NCI-H446 (cell line): ENCODE data around the gene PXMP2.
"Not testable (repeated sequence)": the region's sequence is repeated elsewhere in the genome, so short reads cannot be mapped to it uniquely, and the experiment has no call there.

Experiments used
- DNase-seq, 2 experiments: peaks; one replicate each; lab custom pipeline; 2025; lab: John Stamatoyannopoulos, UW

Gene PXMP2

DNA sequence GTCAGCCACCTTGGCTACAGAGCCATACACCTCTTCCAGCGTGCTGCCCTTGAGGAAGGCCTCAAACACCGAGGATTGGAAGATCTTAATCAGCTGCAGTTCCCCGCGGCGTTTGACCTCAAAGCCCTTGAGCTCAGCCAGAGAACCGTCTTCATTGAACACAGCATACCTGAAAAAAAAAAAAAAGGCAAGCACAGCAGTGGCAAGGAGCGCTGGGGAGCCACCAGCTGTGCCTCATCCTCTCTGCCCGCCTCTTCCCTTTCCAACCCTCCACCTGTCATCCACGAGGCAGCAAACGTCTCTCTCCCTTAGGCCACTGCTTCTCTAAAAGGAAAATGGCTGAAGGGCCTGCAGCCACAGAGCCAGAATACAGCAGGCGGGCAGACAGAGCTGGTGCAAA lies 26.4 kb upstream of the PXMP2 start:
- no peak for DNase-seq

DNA sequence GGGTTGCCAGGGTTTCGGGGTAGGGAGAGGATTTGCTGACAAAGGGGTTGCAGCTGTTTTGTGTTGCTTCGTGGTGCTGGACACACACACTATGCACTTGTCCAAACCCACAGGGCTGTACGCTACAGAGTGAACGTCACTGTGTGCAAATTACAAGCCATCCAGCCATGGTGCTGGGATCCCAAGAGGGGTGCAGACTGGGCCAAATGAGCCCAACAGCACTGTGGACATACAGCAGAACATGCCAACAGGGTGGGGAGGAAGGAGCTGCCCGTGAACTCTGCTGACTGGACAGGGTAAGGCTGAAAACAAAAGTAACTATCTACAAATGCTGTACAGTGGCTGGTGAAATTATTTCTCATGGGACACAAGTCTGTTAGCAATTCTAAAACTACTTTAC lies 25.4 kb upstream of the PXMP2 start:
- no peak for DNase-seq

DNA sequence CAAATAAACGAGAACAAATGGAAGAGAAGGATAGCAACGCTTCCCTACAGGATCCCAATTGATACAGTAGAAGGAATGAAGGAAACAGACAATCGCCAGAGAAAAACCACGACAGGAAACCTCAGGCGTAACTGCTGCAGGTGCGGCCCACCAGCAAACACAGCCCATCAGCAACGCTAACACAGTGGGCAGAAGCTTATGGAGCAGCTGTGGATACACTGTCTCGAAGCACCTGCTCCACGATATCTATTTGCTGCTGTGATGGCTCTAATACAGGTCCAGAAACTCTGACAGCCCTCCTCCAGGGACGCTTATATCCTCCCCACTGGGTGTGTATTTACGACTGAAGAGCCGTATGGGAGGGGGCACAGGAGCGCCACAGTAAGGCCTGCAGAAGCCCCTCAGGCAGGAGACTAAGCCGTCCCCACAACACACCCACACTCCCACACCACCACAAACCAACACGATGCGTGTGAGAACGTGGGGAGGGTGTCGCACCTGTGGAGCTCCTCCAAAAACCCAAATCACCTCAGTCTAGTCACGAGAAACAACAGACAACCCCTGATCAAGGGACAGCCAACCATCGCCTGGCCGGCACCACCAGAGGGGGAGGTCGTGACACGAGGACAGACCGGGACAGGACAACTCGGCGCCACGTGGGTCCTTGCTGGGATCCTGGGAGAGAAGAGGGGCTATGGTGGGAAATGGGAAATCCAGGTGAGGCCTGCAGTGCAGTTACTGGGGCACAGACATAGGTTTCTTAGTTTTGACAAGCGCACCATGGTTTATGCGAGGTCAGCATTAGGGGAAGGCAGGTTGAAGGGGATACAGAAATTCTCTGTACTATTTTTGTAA lies 24.3 kb upstream of the PXMP2 start:
- DNase-seq = no peak

DNA sequence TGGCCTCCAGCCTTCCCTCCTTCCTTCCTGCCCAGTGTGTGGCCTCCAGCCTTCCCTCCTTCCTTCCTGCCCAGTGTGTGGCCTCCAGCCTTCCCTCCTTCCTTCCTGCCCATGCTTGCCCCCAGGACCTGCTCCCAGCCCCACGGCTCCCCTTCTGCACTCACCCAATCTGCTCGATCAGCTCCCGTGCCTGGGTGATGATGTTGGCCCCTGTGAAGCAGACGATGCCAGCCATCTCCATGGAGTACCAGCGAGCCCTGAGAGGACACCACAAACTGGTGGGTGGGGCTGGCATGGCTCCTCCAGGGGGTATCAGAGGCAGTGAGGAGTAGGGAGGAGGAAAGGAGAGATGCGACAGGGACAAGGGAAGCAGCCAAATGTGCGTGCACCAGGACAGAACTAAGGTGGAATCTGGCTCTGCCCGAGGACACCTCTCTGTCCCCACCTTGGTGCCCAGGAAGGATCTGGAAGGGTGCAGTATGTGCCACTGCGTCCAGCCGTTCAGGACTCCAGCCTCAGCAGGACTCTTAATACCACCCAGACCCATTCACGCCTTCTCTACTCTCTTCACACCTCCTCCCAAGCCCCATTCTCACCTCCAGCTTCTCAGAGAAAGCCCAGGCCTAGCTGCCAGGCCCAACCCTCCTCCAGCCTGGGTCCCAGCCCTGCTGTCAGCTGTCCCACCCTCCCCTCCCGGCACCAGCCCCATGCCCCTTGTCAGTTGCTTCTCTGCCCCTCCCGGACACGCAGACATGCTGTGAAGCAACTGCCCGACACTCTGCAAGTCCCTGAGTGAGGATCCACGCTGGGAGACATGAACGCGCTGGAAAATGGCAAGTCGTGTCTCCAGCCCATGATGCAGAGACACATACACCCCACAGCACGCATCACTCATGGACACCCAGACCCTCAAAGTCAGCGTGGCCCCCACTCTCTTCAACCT lies 22.9 kb upstream of the PXMP2 start:
- DNase-seq = no peak

GRCh38 chr12:132665149-132665491 lies 22.3 kb upstream of the PXMP2 start:
- no peak for DNase-seq

GRCh38 chr12:132665794-132666193 lies 21.6 kb upstream of the PXMP2 start:
- no peak for DNase-seq

GRCh38 chr12:132668191-132669088 lies 18.9 kb upstream of the PXMP2 start:
- no peak for DNase-seq

GRCh38 chr12:132669166-132669879 lies 18.1 kb upstream of the PXMP2 start:
- no peak for DNase-seq

DNA sequence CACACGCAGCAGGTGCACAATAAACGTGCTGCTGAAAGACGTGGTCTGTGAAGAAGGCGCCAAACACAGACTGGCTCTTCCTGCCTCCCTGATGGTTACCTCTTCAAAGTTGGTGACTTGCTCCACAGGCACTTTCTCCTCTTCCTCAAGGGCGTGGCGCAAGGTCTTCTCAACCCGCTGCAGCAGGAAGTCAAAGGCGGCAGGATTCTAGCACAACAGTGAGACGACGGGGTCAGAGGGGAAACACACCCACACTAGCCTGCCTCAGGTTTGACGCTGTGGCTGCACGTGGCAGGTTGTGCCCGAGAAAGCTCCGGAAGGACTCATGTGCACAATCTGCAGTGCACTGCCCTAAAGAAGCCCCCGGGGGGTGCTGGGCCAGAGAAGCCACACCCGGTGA lies 15.3 kb upstream of the PXMP2 start:
- DNase-seq = no peak

DNA sequence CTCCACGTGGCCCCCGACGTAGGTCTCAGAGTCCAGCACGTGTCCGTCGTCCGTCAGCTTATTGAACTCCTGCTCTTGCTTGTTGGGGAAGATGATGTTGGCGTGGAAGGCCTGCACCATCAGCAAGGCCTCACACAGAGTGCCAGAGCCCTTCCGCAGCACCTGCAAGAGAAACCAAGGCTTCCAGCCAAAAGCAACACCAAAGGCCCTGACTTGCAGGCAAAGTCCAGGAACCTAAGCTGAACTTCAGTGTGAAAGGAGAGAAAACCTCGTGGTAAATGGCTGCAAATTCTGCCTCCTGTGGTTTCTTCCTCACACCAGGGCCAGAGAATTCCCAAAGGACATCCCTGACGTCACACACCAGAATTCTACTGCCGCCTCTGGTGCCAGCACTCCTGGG lies 14.7 kb upstream of the PXMP2 start:
- DNase-seq = no peak

DNA sequence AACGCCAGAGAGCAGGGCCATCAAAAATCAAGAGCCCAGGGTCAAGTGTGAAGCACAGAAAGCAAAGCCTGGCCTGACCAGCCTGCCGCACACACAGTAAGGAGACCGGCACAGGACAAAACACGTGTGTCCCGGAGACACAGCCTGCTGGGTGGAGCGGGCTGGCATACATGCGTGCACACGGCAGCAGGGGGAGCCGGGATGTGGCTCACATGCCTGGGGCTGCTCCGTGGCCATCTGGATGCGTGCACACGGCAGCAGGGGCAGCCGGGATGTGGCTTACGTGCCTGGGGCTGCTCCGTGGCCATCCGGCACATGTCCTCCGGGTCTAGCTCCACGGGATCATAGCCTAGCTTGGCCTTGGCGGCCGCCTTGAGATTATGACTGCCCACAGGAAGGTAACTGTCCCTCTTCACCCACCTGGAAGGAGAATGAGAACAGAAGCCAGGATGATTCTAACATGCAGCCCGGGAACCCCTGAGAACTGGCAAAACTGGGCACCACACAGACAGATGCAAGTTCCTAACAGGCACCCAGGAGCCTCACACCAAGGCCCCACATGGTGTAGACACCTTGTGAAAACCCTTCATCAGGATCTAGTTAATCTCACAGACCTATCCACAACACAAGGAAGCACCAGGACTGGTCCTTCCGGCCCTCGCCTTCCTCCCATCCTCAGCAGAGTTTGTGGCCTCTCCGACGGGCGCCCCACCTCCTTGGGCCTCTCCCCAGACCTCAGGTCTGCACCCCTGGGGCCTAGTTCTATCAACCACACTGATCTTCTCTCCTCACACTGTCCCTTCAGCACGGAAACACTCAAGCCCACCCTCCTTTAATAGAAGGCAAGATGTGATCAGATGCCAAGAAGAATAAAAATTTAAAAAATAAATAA lies 13.9 kb upstream of the PXMP2 start:
- DNase-seq = no peak

- DNase-seq = no peak
Observed at GRCh38 chr12:132674561-132674960, 12.8 kb upstream of the PXMP2 start.

DNA sequence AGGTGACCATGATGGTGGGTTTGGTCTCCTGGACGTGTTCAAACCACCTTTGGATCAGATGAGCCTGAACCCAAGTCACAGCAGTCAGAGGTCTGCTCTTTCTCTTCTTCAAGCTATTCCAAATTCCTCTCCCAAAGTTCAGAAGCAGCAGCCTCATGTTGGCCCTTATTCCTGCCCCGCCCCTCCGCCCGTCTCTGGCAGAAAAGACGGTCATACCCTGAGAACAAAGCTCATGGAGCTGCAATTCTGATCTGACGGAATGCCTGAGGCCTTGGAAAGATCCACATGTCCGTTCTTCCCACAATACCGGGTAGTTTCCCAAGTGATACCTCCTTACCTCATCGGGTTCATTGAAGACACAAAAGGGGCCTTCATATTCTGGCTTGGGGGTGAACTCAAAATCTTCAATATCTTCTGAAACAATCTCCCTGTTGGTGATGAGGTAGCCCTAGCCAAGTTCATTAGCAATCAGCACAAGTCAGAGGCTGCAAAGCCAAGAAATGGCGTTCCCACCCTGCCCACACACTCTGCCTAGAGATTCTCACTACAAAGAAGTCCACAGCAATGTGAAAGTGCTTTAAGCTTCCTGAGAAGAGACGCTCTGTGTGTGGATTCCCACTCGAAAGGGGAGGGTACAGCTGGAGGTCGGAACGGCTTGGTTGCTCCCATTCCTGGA lies 11.5 kb upstream of the PXMP2 start:
- no peak for DNase-seq

- DNase-seq = no peak
Observed at GRCh38 chr12:132677492-132677891, 9.9 kb upstream of the PXMP2 start.

DNA sequence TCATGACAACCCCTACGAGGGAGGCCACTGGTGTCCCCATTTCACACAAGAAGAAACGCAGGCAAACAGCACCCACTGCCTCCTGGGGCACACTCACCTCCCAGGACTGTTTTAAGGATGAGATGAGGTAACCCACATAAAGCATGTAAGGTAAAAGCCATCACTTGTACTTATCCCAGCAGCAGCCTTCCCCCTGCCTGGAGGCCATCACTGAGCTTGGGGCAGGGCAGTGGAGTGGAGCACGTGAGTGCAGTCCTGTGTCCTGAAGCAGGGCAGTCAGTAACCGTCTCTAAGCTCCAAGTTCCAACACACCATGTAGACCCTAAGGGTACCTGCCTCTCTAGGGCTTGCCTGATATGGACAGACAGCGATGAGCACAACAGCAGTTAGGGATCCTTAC lies 2.0 kb upstream of the PXMP2 start:
- DNase-seq = no peak

DNA sequence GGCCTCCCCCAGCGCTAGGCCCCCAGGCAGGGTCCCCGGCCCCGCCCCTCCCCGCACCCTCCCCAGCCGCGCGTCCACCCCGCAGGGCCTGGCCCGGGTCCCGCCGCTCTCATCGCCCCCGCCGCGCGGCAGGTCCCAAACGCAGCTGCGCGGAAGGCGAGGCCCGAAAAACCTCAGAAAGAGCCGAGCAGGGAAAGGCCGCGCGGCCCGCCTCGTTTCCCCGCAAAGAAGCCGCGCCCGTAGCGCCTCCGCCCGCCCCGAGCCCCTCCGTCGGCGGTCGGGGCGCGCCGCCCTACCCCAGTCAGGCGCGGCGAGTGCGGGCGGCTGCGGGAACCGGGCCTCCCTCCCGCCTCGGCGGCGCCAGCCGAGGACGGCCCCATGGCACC lies 569 bp upstream of the PXMP2 start:
- peak in 1 of 2 experiments; percentile 54 for DNase-seq

DNA sequence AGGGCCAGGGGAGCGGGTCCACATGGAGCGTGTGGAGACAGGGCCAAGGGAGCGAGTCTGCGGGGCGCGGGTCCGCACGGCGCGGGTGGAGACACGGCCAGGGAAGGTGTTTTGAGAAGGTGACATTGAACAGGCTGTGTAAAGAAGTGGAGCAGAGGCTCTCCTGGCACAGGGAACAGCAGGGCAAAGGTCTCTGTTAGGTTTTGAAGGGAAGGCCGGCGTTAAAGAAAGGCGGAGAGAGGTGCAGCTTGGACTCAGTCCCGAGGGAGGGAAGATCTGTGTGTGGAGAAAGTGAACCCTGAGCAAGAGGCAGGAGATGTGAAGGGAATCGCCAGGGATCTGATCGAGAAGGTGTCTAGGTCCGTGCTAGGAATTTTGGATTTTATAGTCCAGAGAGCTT lies 1.8 kb downstream of the PXMP2 start:
- DNase-seq = no peak

DNA sequence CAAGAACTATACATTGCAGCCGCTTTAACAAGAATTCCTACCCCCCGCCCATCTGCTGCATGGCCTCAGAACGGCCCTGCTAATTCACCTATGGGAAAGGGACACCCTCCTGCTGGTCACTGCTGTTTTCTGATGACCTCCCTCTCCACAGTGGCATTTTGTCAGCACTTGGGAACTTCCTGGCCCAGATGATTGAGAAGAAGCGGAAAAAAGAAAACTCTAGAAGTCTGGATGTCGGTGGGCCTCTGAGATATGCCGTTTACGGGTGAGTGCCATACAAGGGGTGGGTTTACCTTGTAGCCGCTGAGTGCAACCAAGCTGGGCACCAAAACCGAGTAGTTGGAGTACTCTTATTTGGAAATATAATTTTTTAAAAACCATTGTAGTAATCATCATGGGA lies 2.7 kb downstream of the PXMP2 start:
- no peak for DNase-seq

DNA sequence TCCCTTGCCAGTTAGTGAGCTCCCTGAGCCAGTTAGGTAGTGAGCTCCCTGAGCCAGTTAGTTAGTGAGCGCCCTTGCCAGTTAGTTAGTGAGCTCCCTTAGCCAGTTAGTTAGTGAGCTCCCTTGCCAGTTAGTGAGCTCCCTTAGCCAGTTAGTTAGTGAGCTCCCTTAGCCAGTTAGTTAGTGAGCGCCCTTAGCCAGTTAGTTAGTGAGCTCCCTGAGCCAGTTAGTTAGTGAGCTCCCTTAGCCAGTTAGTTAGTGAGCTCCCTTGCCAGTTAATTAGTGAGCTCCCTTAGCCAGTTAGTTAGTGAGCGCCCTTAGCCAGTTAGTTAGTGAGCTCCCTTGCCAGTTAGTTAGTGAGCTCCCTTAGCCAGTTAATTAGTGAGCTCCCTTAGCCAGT lies 4.6 kb downstream of the PXMP2 start:
- DNase-seq = not testable (repeated sequence)

- DNase-seq = not testable (repeated sequence)
Observed at GRCh38 chr12:132694888-132695287, 7.5 kb downstream of the PXMP2 start.
